Activated T-cell treated with anti-CD3 and anti-CD28 coated beads for 24 hours (primary cell): Measurements from ENCODE around the gene RALGAPA2.

Experiments used
- DNase-seq: peaks from one replicate; pipeline ENCODE4 v3.0.0-alpha.2; 2020; ENCODE audit warnings: low read depth

The RALGAPA2 gene

GRCh38 chr20:20536240-20536933 is 176.1 kb downstream of the RALGAPA2 start:
- DNase-seq, result no peak

- no peak for DNase-seq
These were observed 177.4 kb downstream of the RALGAPA2 start for GRCh38 chr20:20535051-20535450.

- DNase-seq, result no peak
These were observed 181.2 kb downstream of the RALGAPA2 start for GRCh38 chr20:20531283-20531682.

DNA sequence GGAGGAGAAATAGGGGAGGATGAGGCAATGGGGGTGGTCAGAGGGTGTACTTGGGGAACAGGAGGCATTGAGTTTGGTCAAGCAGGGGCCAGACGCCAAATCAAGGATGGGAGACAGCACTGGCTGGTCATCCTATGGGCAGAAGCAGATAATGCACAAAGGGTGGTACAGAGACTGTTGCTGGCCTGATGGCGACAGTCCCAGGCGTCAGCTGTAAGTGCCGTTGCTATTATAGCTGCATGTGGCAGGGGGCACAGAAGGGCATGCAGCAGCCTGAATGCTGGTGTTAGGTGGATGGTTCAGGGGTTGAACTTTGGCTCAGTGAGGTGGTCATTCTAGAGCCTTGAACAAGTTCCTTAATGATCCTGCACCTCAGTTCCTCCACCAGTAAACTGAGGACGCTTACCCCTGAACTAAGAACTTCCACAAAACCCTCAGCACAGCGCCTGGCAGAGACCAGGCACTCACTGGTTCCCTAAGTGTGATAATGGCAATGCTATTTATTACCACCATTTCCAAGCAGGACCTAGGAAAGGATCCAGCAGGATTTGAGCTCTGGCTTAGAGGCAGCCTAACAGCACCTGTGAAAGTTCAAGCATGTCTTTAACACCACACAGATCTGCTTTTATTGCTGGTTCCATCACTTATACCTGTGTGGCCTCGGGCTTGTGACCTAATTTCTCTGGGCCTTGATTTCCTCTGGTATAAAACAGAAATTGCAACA is 181.9 kb downstream of the RALGAPA2 start:
- no peak for DNase-seq

- no peak for DNase-seq
These were observed 182.8 kb downstream of the RALGAPA2 start for GRCh38 chr20:20529597-20529996.

DNA sequence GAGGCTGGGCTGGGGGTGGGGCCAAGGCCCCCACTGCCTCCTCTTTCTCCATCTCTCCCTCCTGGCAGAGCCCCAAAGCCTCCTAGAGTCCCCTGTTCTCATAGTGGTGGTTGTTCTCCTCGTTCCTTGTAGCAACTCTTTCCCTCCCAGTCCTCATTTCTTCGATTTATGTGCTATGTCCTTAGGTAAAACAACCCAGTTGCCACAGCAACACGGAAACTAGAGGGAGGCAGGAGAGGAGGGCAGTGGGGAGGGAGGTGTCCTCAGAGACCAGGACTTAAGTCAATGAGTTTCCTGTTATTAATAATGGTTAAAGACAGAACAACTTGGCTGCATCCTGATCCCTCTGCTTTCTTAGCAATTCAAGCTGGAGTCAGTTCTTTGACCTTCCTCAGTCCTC is 183.6 kb downstream of the RALGAPA2 start:
- DNase-seq, result no peak

GRCh38 chr20:20527661-20528060 is 184.8 kb downstream of the RALGAPA2 start:
- no peak for DNase-seq

DNA sequence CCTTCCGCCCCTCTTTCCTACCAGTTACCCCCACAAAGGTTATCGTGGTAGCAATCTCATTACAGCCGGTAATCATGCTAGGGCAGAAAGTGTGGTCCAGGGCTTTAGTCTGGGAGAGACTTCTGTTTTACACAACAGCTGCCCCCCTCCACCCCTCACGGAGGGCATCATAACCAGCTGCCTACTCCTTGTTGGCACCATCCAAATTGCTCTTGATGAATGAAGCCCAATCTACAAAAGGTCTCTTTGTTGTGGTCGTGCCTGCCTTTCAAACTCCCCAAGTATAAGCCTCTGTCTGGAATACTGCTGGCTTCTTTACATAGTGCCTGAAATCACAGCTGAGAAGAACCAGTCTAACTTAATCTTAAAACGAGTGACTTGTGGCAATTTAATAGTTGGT is 186.7 kb downstream of the RALGAPA2 start:
- DNase-seq, result no peak

DNA sequence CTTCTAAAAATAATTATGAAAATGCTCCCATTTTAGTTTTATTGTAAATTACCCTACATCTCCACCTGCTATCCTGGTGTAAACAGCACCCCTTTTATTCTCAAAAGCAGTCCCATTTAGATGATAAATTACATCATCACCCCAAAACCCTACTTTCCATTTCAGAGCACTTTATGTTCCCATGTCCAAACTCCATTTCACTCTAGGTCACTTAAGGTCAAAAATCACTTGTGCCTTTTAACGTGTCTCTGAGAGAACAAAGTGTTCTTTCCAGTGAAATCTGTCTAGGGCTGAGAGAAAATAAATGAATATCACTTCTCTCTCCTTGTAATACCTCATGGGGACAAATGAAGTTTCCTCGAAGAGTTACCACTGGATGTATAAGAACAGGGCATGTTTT is 187.2 kb downstream of the RALGAPA2 start:
- no peak for DNase-seq

GRCh38 chr20:20524756-20525155 is 187.7 kb downstream of the RALGAPA2 start:
- DNase-seq, result no peak

DNA sequence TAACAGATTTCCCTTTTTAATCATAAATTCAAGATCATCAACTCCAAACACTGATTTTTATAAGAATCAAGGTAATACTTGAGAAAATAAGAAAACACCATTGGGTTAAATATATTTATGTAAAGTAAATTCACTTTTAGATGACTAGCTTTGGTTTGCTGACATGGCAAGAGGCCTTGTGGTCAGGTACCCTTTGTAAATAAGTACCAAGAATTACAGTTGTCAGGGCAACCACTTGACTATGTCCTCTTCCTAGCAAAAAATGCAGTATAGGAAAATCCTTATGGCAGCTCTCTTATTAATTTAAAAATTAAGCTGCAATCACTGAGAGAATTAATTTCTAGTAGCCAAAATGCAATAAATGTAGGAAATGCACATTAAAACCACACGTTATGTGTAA is 190.7 kb downstream of the RALGAPA2 start:
- DNase-seq, result no peak

DNA sequence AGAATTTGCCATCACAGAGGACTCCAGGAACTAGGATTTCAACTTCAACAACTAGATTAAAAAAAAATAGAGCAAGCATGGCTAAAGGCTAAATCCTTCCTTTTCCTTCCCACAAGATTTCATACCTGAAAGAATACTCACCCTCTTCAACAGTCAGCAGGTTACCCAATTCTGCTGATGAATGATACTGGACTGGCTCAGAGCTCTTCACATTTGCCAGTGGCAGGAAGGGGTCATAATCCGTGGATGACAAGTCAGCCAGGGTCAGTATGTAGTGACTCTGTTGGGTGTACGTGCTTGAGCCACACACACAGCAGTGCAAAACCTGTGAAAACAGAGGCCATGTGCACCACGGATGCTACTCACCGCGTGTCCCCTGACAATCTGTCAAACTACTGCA is 191.7 kb downstream of the RALGAPA2 start:
- no peak for DNase-seq

- DNase-seq, result no peak
These were observed 193.2 kb downstream of the RALGAPA2 start for GRCh38 chr20:20519269-20519668.

GRCh38 chr20:20518263-20518662 is 194.2 kb downstream of the RALGAPA2 start:
- no peak for DNase-seq

DNA sequence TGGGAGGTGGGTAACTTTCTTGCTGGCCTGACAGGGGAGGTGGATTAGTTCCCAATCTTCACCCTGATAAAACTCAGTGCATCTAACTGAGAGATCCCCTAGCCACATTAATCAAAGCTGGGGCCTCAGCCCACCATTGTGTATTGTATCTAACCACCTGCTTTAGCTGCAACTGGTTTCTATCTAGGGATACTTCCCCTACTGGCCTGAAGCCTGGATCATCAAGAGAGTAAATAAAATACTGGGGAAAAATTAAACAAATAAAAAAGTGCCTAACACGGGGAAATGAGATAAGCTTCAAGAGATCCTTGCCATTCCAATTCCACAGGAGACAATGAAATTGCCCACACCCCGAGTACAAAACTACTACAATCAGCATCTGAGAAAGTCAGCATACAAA is 195.1 kb downstream of the RALGAPA2 start:
- no peak for DNase-seq

DNA sequence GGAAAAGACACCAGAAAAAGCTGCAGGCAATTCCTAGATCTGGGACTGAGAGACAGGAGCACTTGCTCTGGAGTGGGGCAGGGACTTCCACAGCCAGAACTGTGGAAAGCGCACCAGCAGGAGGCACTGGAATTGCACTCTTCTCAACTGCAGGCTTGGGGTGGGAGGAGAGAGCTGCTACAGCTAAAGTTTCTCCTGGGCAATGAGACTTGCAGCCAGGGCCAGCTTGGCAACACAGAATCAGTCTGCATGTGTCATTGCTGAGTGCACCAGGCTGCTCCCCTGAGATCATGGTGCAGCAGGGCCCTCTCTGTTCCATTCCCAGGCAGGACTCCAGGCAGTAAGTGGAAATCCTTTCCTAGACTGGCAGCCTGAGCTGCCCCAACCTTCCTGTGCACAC is 198.7 kb downstream of the RALGAPA2 start:
- no peak for DNase-seq

DNA sequence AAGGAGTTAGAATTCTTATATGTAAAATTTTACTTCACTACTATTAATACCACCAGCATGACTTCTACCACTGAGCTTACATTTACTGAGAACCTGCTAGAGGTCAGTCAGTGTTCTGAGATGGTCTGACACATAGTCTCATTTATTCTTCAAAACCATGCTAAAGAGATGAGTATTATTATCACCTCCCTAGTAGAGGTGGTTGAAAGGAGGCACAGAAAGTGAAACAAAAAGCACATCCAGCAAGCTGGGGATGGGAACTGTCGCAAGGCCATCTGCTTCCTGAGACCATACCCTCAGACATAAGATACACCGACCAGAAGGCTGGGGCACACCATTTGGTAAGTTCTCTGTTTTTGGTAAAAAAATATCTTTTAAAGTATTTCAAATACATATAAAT is 206.9 kb downstream of the RALGAPA2 start:
- DNase-seq, result no peak

- no peak for DNase-seq
These were observed 208.5 kb downstream of the RALGAPA2 start for GRCh38 chr20:20503777-20504530.

DNA sequence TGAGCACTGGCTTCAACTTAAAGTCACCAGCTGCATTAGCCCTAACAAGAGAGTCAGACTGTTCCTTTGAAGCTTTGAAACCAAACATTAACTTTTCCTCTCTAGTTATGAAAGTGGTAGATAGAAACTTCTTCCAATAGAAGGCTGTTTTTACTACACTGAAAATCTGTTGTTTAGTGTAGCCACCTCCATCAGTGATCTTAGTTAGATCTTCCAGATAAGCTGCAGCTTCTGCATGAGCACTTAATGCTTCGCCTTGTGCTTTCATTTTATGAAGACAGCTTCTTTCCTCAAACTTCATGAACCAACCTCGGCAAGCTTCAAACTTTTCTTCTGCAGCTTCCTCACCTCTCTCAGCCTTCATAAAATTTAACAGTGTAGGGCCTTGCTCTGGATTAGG is 211.3 kb downstream of the RALGAPA2 start:
- DNase-seq, result no peak

DNA sequence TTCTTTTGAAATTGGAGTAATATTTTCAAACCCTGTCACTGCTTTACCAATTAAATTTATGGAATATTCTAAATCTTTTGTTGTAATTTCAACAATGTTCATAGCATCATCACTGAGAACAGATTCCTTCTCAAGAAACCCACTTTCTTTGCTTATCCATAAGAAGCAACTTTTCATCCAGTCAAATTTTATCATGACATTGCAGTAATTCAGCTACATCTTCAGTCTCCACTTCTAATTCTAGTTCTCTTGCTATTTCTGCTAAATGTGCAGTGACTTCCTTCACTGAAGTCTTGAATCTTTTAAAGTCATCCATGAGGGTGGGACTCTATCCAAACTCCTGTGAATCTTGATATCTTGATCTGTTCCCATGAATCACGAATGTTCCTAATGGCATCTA is 212.1 kb downstream of the RALGAPA2 start:
- DNase-seq, result no peak

GRCh38 chr20:20499439-20499838 is 213.0 kb downstream of the RALGAPA2 start:
- DNase-seq, result no peak

DNA sequence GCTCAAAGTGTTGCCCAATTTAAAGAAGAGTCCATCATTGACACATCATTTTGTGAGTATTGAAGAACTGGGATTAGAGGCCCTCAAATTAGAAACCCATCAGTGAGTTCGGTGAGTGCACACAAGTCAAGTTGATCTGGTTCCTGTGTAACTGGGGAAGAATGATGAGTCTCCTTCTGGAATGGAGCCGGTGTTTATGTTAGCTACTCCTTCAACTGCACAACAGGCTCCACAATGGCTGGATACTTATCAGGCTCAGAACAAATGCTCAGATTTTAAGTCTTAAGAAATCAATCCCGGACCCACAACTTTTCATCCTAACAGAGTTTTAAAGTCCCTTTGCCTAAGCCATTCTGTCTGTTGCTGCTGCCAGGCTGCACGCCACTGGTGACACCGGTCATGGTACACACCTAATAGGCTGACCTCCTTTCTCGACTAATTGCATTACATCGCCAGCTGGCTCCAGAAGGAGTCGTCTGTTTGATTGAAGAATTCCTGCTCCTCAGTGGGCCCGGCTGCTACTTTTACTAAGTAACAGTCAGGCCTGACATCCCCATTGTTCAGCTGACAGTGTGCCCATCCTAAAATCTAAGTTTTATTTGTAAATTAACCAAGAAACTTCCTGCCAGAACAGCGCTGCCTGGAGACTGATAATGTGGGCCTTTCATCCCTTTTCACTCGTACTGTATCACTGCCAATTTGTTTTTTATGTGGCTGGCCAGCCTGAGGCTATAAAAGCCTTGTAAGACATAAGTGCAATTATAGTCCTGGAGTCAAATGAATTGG is 214.2 kb downstream of the RALGAPA2 start:
- no peak for DNase-seq
